Activated CD4-positive, alpha-beta T cell treated with anti-CD3 and anti-CD28 coated beads, Interleukin-2, amount 10 ng/mL, durations not matched to agents 7 days and 5 days (primary cell): ENCODE measurements around the gene CLUH. TPM values are rescaled to one million over a fixed set of nuclear protein-coding genes. Genes with fewer than 3 reads are reported as not detected.

Experiments
- CTCF ChIA-PET: fragments of 350-600 bp; sonication (Branson Sonifier 250); formaldehyde crosslinking; loops from one replicate; lab custom pipeline; 2021; ENCODE audit warnings: antibody characterized with exemption; lab: Charles Lee
- POLR2A ChIA-PET: fragments of 350-600 bp; sonication (Branson Sonifier 250); formaldehyde crosslinking; loops from one replicate; lab custom pipeline; 2021; ENCODE audit warnings: antibody characterized with exemption; lab: Charles Lee
- DNase-seq: peaks from one replicate; pipeline ENCODE4 v3.0.0-alpha.2; 2020
- H3K27ac Mint-ChIP-seq: one replicate; pipeline ENCODE4 v1.8.0; 2021; ENCODE audit warnings: mild to moderate bottlenecking, moderate library complexity, mixed read lengths
- H3K27me3 Mint-ChIP-seq: one replicate; pipeline ENCODE4 v1.8.0; 2021; ENCODE audit warnings: mixed read lengths
- H3K36me3 Mint-ChIP-seq: one replicate; pipeline ENCODE4 v1.8.0; 2021; ENCODE audit warnings: low read depth, mixed read lengths
- H3K4me1 Mint-ChIP-seq: one replicate; pipeline ENCODE4 v1.8.0; 2021; ENCODE audit warnings: mixed read lengths
- H3K4me3 Mint-ChIP-seq: one replicate; pipeline ENCODE4 v1.8.0; 2021; ENCODE audit warnings: mild to moderate bottlenecking, moderate library complexity, mixed read lengths
- H3K9me3 Mint-ChIP-seq: one replicate; pipeline ENCODE4 v1.8.0; 2021; ENCODE audit warnings: mixed read lengths
- total RNA-seq, 2 experiments: library from RNA; stranded (reverse); gene quantifications; one replicate each; pipeline ENCODE4 v1.2.3, GENCODE V29; 2021

Gene CLUH
- total RNA-seq, 2 experiments from 2014 or later: 44.8 to 55.9 TPM

GRCh38 chr17:2731807-2732206 lies 20.2 kb upstream of the CLUH start:
- DNase-seq: no peak
- ChIA-PET POLR2A (no interaction called here), CTCF (no interaction called here)
- Mint-ChIP-seq H3K36me3 (no peaks in the 10 kb centered on the region), H3K27me3 (peaks cover 4% of the 10 kb centered on the region), H3K27ac (no peak overlapping the region), H3K4me3 (no peak overlapping the region), H3K9me3 (no peaks in the 10 kb centered on the region), H3K4me1 (no peaks in the 10 kb centered on the region)

GRCh38 chr17:2730764-2731353 lies 19.3 kb upstream of the CLUH start:
- H3K4me3 Mint-ChIP-seq: no peak overlapping the region
- no peaks in the 10 kb centered on the region for H3K4me1 Mint-ChIP-seq
- ChIA-PET POLR2A (no interaction called here), CTCF (interaction anchor here (0.6 kb wide), 1 partner anchor 33 kb away, joined by 3 read pairs; no protein-coding TSS in a partner anchor)
- H3K36me3 Mint-ChIP-seq: no peaks in the 10 kb centered on the region
- DNase-seq: no peak
- no peak overlapping the region for H3K27ac Mint-ChIP-seq
- peaks cover 4% of the 10 kb centered on the region for H3K27me3 Mint-ChIP-seq
- H3K9me3 Mint-ChIP-seq: no peaks in the 10 kb centered on the region

DNA sequence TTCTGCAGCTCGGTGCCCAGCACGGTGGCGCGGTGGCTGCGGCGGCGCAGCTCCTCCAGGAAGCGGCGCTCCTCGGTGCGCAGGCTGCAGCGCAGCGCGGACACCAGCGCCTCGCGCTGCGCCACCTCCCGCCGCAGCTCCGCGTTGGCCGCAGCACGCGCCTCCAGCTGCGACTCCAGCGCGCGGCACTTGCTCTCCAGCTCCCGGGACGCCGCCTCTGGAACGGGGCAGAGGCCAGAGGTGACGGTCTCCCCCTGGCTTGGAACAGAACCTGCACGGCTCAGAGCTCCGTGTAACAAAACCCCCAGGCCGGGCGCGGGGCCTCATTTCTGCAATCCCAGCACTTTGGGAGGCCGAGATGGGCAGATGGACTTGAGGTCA lies 13.2 kb upstream of the CLUH start:
- ChIA-PET POLR2A (no interaction called here), CTCF (no interaction called here)
- peak; percentile 38 for DNase-seq
- Mint-ChIP-seq H3K36me3 (no peaks in the 10 kb centered on the region), H3K4me3 (no peak overlapping the region), H3K27me3 (peaks cover 23% of the 10 kb centered on the region), H3K4me1 (peaks cover 7% of the 10 kb centered on the region), H3K9me3 (no peaks in the 10 kb centered on the region), H3K27ac (no peak overlapping the region)

DNA sequence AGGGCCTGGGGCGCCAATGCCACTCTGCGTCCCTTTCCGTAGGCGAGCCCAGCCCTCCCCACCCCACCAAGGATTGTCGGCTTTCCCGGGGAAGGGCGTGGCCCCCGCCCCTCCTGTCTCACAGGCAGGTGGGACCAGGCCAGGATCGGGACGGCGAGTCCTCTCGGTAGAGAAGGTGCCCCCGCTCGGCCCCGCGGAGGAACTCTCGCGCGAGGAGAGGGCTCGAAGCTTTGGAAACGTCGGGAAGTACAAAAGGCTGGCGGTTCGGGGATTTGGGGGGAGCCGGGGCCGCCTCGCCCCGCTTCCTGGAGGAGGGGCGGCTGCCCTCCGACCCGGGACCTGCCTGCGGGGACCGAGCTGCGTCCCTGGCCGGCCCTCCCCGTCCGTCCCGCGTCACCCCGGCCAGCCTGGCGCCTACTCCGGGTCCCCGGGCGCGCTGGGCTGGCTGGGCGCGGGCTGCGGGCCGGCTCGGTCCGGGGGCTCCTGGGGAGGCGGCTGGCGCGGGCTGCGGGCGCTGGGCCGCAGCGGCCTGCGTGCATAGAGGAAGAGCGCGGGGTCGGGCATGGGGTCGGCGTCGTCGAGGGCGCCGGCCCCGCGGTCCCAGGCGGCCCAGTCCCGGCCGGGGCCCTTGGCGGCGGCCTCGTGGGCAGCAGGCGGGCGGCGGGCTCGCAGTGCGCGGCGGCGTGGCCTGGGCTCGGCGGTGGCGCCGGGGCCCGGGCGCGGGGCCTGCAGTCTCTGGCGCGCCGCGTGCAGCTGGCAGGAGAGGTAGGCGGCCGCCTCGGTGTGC lies 12.6 kb upstream of the CLUH start:
- DNase-seq: no peak
- Mint-ChIP-seq H3K4me1 (peaks cover 7% of the 10 kb centered on the region), H3K36me3 (no peaks in the 10 kb centered on the region), H3K4me3 (no peak overlapping the region), H3K27ac (no peak overlapping the region), H3K9me3 (no peaks in the 10 kb centered on the region), H3K27me3 (peaks cover 21% of the 10 kb centered on the region)
- CTCF ChIA-PET: no interaction called here
- POLR2A ChIA-PET: interaction anchor here (0.9 kb wide), 1 partner anchor 28 kb away, joined by 3 read pairs; no protein-coding TSS in a partner anchor

DNA sequence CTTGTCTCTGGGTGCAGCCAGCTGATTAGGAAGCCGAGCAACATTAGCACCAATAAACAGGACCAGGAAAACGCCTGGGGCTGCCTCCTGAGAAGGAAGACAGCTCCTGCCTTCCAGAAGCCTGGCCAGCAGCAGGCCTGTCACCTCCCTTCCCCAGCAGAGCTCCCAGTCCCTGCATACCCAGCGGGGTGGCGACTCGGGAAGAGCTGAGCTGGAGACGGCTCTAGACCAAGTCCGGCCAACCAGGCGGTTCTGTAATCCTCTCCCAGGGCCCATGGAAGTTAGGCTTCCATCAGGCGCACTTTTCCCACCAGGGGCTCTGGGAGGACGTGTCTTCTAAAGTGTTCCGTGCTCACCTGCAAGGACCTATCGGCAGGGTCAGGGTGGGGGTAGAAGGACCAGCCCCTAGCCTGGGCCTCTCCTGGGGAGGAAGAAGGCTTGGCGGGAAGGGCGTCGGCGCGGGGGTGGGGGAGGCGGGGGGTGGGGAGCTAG lies 12.0 kb upstream of the CLUH start:
- H3K27ac Mint-ChIP-seq: no peak overlapping the region
- no peaks in the 10 kb centered on the region for H3K9me3 Mint-ChIP-seq
- H3K4me3 Mint-ChIP-seq: no peak overlapping the region
- peaks cover 7% of the 10 kb centered on the region for H3K4me1 Mint-ChIP-seq
- no peaks in the 10 kb centered on the region for H3K36me3 Mint-ChIP-seq
- no peak for DNase-seq
- CTCF ChIA-PET: interaction anchor here (1.3 kb wide), 1 partner anchor 341 kb away, joined by 4 read pairs; no protein-coding TSS in a partner anchor
- POLR2A ChIA-PET: interaction anchor here (0.9 kb wide), 1 partner anchor 29 kb away, joined by 3 read pairs; no protein-coding TSS in a partner anchor
- peaks cover 21% of the 10 kb centered on the region for H3K27me3 Mint-ChIP-seq

DNA sequence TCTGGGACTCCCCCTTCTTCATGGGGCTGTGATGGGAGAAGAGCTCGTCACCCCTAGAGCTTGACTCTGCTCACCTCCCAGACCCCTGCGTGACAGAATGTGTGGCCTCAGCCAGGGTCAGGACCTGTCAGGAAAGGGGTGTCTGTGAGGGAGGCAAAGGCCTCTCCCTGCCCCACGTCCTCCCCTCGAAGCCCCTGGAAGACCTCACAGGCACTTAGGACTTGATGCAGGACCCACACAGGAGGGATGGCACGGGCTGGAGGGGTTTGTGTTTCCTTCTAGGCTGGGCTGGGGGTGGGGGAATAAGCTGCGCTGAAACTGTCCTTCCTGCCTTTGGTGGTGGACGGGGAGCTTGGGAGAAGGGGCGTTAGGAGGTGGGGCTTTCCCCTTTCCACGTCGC lies 11.0 kb upstream of the CLUH start:
- H3K36me3 Mint-ChIP-seq: no peaks in the 10 kb centered on the region
- H3K4me1 Mint-ChIP-seq: peaks cover 7% of the 10 kb centered on the region
- H3K9me3 Mint-ChIP-seq: no peaks in the 10 kb centered on the region
- H3K27me3 Mint-ChIP-seq: peaks cover 21% of the 10 kb centered on the region
- no peak overlapping the region for H3K4me3 Mint-ChIP-seq
- POLR2A ChIA-PET: no interaction called here
- CTCF ChIA-PET: interaction anchor here (0.7 to 1.3 kb wide), 2 partner anchors 340 to 369 kb away, joined by 3 to 4 read pairs; no protein-coding TSS in a partner anchor
- no peak overlapping the region for H3K27ac Mint-ChIP-seq
- no peak for DNase-seq

GRCh38 chr17:2721603-2722002 lies 10.0 kb upstream of the CLUH start:
- Mint-ChIP-seq H3K27me3 (peaks cover 19% of the 10 kb centered on the region), H3K9me3 (no peaks in the 10 kb centered on the region), H3K4me3 (no peak overlapping the region), H3K4me1 (peaks cover 11% of the 10 kb centered on the region), H3K36me3 (no peaks in the 10 kb centered on the region), H3K27ac (no peak overlapping the region)
- DNase-seq: no peak
- ChIA-PET POLR2A (no interaction called here), CTCF (interaction anchor here (0.9 kb wide), 1 partner anchor 9 kb away, joined by 5 read pairs; no protein-coding TSS in a partner anchor)

- H3K36me3 Mint-ChIP-seq: no peaks in the 10 kb centered on the region
- H3K4me3 Mint-ChIP-seq: no peak overlapping the region
- H3K27ac Mint-ChIP-seq: no peak overlapping the region
- POLR2A ChIA-PET: no interaction called here
- peaks cover 6% of the 10 kb centered on the region for H3K4me1 Mint-ChIP-seq
- H3K9me3 Mint-ChIP-seq: no peaks in the 10 kb centered on the region
- DNase-seq: no peak
- H3K27me3 Mint-ChIP-seq: peaks cover 13% of the 10 kb centered on the region
- CTCF ChIA-PET: interaction anchor here (0.5 kb wide), 1 partner anchor 184 kb away, joined by 3 read pairs; no protein-coding TSS in a partner anchor
Observed at GRCh38 chr17:2719861-2720260, 8.3 kb upstream of the CLUH start.

DNA sequence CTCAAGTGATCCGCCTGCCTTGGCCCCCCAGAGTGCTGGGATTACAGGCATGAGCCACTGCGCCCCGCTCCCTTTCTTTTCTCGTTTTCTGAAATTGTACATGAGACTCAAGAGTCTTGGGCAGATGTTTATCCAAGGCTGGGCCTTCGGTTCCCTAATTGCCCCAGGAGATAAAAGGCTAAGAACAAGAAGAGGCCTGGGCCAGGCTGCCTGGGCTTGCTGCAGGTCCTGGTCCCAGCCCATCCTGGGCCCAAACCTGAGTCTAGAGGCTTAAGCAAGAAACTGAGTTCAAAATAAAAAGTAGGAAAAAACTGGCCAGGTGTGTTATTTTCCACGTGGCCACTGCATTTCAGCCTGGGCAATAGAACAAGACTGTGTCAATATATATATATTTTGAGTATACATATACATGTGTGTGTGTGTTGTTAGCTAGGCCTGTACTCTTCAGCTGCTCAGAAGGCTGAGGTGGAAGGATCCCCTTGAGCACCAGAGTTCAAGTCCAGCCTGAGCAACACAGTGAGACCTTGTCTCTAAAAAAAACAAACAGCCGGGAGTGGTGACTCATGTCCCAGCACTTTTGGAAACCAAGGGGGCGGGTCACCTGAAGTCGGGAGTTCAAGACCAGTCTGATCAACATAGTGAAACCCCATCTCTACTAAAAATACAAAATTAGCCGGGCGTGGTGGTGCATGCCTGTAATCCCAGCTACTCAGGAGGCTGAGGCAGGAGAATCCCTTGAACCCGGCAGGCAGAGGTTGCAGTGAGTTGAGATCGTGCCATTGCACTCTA lies 6.8 kb upstream of the CLUH start:
- Mint-ChIP-seq H3K27me3 (peaks cover 9% of the 10 kb centered on the region), H3K4me3 (no peak overlapping the region), H3K36me3 (no peaks in the 10 kb centered on the region), H3K9me3 (no peaks in the 10 kb centered on the region), H3K27ac (no peak overlapping the region), H3K4me1 (peaks cover 10% of the 10 kb centered on the region)
- CTCF ChIA-PET: no interaction called here
- POLR2A ChIA-PET: interaction anchor here (0.7 kb wide), 1 partner anchor 44 kb away, joined by 3 read pairs; no protein-coding TSS in a partner anchor
- DNase-seq: no peak

DNA sequence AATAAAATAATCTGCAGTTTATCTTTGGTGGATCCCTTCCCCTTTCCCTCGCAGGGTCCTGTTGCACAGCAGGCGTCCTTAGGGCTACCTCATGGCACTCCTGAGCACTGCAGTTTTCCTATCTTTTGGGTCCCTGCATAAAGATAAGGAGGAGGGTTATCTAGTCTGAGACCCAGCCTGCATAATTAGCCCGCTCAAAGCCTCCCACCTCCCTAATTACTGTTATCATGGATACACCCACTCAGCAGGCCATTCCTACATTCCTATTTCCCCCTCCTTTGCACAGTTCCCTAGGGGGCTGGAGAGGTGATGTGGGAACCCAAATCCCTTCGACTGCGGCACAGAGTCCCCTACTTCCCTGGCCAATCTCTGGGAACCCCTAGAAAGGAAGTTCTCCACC lies 5.1 kb upstream of the CLUH start:
- peaks cover 17% of the 10 kb centered on the region for H3K4me1 Mint-ChIP-seq
- ChIA-PET POLR2A (no interaction called here), CTCF (no interaction called here)
- no peak overlapping the region for H3K27ac Mint-ChIP-seq
- DNase-seq: no peak
- no peaks in the 10 kb centered on the region for H3K36me3 Mint-ChIP-seq
- H3K27me3 Mint-ChIP-seq: no peaks in the 10 kb centered on the region
- no peak overlapping the region for H3K4me3 Mint-ChIP-seq
- H3K9me3 Mint-ChIP-seq: no peaks in the 10 kb centered on the region

DNA sequence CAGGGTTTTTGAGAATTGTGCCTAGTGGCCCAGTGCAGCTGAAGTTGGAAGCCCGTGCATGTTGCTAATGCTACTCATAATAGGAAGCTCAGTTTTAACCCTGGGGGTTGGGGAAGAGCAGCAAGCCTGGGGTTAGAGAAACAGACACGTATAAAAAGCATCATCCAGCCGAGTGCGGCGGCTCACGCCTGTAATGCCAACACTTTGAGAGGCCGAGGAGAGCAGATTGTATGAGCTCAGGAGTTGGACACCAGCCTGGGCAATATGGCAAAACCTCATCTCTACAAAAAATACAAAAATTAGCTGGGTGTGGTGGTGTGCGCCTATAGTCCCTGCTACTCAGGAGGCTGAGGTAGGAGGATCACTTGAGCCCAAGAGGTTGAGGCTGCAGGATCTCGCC lies 2.3 kb upstream of the CLUH start:
- CTCF ChIA-PET: interaction anchor here (0.6 to 1.3 kb wide), 2 partner anchors 8 to 250 kb away, joined by 3 to 5 read pairs; no protein-coding TSS in a partner anchor
- Mint-ChIP-seq H3K9me3 (no peaks in the 10 kb centered on the region), H3K27me3 (no peaks in the 10 kb centered on the region), H3K4me1 (peaks cover 37% of the 10 kb centered on the region), H3K27ac (no peak overlapping the region), H3K4me3 (no peak overlapping the region), H3K36me3 (no peaks in the 10 kb centered on the region)
- POLR2A ChIA-PET: no interaction called here
- DNase-seq: no peak

DNA sequence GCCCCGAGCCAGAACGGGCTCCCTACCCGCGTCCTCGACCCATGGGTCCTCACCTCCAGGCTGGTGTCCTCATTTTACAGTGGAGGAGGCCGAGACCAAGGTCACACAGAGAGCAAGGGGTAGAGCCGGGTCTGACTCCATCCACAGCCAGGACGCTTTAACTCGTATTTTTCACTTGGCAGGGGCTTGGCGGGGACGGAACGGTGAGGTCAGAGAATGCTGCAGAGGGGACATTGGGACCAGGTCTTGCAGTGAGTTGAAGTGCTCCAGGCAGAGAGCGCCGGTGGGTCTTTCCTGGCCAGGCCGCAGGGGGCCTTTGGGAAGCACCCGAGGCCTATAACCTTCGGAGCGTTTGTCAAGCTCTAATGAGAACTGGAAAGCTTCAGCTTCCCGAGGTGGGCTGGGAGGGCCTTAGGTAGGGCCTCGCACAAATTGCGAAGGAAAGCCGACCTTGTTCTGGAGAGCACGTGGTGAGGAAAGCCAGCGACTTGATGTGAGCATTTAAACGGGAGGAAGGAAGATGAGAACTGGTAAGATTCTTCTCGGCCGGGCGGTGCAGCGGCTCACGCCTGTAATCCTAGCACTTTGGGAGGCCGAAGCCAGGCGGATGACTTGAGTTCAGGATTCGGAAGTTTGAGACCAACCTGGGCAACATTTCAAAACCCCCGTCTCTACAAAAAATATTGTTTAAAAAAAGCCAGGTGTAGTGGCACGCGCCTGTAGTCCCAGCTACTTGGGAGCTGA lies 908 bp upstream of the CLUH start:
- Mint-ChIP-seq H3K9me3 (no peaks in the 10 kb centered on the region), H3K4me3 (peak overlapping the region; percentile 86), H3K27me3 (no peaks in the 10 kb centered on the region), H3K36me3 (no peaks in the 10 kb centered on the region), H3K4me1 (peaks cover 43% of the 10 kb centered on the region), H3K27ac (peak overlapping the region; percentile 95)
- DNase-seq: no peak
- ChIA-PET POLR2A (no interaction called here), CTCF (interaction anchor here (1.3 kb wide), 1 partner anchor 9 kb away, joined by 5 read pairs; no protein-coding TSS in a partner anchor)
